Measurements from ENCODE around the gene NRN1L. TPM values are rescaled to one million over a fixed set of nuclear protein-coding genes. Genes with fewer than 3 reads are reported as not detected.
A peak's percentile ranks its signal among the peaks of the same experiment; 100 is the strongest.

NRN1L gene
- total RNA-seq, 1 experiment from 2014 or later, result 1.4 TPM

- no peak overlapping the region for H2AFZ ChIP-seq (ENCODE audit: low read depth, low read length, poor library complexity, severe bottlenecking)
- H3K27me3 ChIP-seq (ENCODE audit: insufficient read depth, low read length), result no peaks in the 10 kb centered on the region
- DNase-seq (ENCODE audit: low read depth, low spot score), result no peak
These were observed 39.2 kb upstream of the NRN1L start for GRCh38 chr16:67845291-67846062.

More at GRCh38 chr16:67845291-67846062, 39.2 kb upstream of the NRN1L start:
- Histone ChIP-seq H3K27ac (ENCODE audit: low read depth, low read length) (peak overlapping the region; percentile 83), H3K36me3 (ENCODE audit: control insufficient read depth in 1 of 2, insufficient read depth in 2 of 2, low read length in 2 of 2) (peaks cover 4 to 6% of the 10 kb centered on the region in 2 experiments; a peak in 2 of 4 replicates), H3K9me2 (ENCODE audit: insufficient read depth) (no peaks in the 10 kb centered on the region), H3K4me3 (replicated peaks in 1 of 2; ENCODE audit: low read depth in 1 of 2, low read length in 2 of 2) (peak overlapping the region; percentile 83 to 96), H4K20me1 (ENCODE audit: insufficient read depth) (peaks cover 4% of the 10 kb centered on the region; the same call in 1 of the 2 replicates), H3K9ac (ENCODE audit: low read length) (peak overlapping the region; percentile 93), H3K4me2 (ENCODE audit: low read length) (peak overlapping the region; percentile 82), H3K4me1 (ENCODE audit: control insufficient read depth in 1 of 2, insufficient read depth in 2 of 2, low read length in 2 of 2) (peaks cover 20 to 53% of the 10 kb centered on the region in 2 experiments), H3K79me2 (ENCODE audit: insufficient read depth, low read length) (peaks cover 54% of the 10 kb centered on the region), H3K9me3 (ENCODE audit: control insufficient read depth in 1 of 2, insufficient read depth in 1 of 2, low read depth in 1 of 2, low read length in 2 of 2) (no peaks in the 10 kb centered on the region)
- intact Hi-C loops (cut with micrococcal nuclease), result loop anchor here (1.0 kb wide), 1 partner anchor 39 kb away; the partner anchor contains the start of genes RANBP10 and TSNAXIP1
- ChIA-PET CTCF (interaction anchor here (1.1 to 2.4 kb wide), 2 partner anchors 29 to 39 kb away, joined by 5 to 18 read pairs; partner anchors contain the start of genes RANBP10 and TSNAXIP1), RAD21 (ENCODE audit: low non-redundant PET in 1 of 2, low total read pairs in 2 of 2, uncharacterized antibody in 2 of 2, unreplicated experiment in 2 of 2) (no interaction called here), POLR2A (interaction anchor here (1.2 to 1.7 kb wide), 3 partner anchors 11 to 39 kb away, joined by 5 to 7 read pairs (median 6); partner anchors contain the start of genes RANBP10 and TSNAXIP1)
- no TSS peak for BruUV-seq (replicated peaks)
- TF ChIP-seq SRF (IDR thresholded peaks at IDR 0.05; ENCODE audit: low read depth) (no peak), EGR1 (IDR thresholded peaks at IDR 0.05; ENCODE audit: low read depth) (no peak), SIN3A (IDR thresholded peaks at IDR 0.05; ENCODE audit: low read depth) (no peak), CEBPB (IDR thresholded peaks at IDR 0.05; ENCODE audit: low read depth) (no peak), ZBTB33 (IDR thresholded peaks at IDR 0.05; ENCODE audit: extremely low read depth, insufficient replicate concordance, low read length) (no peak), RAD21 (IDR thresholded peaks at IDR 0.05; ENCODE audit: low read depth) (no peak), CTCF (IDR thresholded peaks at IDR 0.05 in 2 of 3, conservative IDR thresholded peaks at IDR 0.05 in 1 of 3; ENCODE audit: borderline replicate concordance in 1 of 3, insufficient read depth in 1 of 3, low read depth in 2 of 3, low read length in 2 of 3) (no peak), YY1 (IDR thresholded peaks at IDR 0.05; ENCODE audit: extremely low read depth, insufficient replicate concordance, low read depth, low read length) (no peak), MAX (IDR thresholded peaks at IDR 0.05) (no peak), POLR2A (IDR thresholded peaks at IDR 0.05; ENCODE audit: borderline replicate concordance, extremely low read depth, insufficient read depth, insufficient read length) (no peak), REST (IDR thresholded peaks at IDR 0.05; ENCODE audit: low read depth) (no peak), POLR2AphosphoS5 (IDR thresholded peaks at IDR 0.05; ENCODE audit: low read depth, low read length) (no peak), CBX3 (IDR thresholded peaks at IDR 0.05; ENCODE audit: low read depth) (no peak)
- no peak for ATAC-seq

Data from HCT116 (cell line).